ENCODE results near the gene SNCA.

The SNCA gene

DNA sequence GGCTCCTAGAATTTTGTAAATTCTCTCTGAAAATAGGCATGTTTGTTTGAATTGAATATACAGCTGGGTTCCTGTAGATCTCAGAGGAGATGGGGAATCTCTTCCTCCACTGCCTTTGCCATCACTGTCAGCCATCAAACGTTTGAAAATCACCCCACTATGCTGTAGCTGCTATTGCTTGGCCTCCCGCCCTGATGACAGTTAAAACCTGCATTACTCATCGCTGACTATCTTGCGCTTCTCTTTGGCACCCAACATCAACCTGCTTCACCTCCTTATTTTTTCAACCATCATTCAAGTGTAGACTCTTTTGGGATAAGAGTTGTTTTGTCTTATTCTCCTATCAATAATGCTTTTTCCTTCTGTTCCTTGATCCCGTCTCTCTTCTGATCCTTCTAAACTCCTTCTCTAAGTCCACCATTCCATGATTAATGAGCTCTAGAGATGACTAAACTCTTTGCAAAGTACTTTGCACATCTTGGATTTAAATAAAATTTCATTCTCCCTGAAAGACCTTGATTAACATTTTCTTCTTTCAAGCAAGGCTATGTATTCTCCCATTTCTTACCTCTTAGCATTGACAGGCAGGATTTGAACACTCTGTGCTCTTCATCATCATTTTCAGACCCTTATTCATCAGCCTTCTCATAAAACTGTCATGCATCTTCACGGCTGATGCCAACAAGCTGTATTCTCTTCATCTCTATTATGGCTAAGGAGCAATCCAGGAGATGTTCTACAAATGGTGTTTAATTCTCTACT lies 133.0 kb downstream of the SNCA start:
- no peak for DNase-seq

DNA sequence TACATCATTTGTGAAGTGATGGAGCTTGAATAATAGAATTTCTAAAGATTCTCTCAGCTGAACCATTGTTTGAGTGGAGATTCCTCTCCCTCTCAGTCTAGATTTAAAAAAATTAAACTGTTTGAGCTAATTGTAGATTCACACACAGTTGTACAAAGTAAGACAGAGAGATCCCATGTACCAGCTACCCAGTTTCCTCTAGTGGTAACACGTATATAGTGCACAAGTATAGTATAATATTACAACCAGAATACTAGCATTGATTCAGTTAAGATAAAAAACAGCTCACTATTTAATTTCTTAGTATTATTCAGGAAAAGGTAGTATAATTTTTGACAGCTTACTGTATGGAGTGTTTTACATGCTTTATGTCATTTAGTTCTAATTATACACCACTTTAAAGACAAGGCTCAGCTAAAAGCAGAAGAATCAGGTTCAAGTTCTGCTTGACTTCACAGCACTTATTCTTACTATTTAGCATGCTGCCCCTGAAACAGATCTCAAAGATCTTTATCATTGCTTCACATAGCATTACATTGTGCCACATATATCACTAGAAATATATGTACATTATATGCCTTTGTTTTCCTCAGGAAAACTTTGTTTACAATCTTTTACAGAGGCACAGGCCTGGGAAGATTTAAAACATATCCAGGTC lies 136.1 kb downstream of the SNCA start:
- DNase-seq = no peak

- no peak for DNase-seq
Observed at GRCh38 chr4:89685690-89686089, 151.3 kb downstream of the SNCA start.

- DNase-seq = no peak
Observed at GRCh38 chr4:89685277-89685676, 151.7 kb downstream of the SNCA start.

- DNase-seq = no peak
Observed at GRCh38 chr4:89684536-89684935, 152.4 kb downstream of the SNCA start.

- no peak for DNase-seq
Observed at GRCh38 chr4:89682808-89683207, 154.2 kb downstream of the SNCA start.

- no peak for DNase-seq
Observed at GRCh38 chr4:89681671-89682070, 155.3 kb downstream of the SNCA start.

GRCh38 chr4:89681219-89681618 lies 155.7 kb downstream of the SNCA start:
- DNase-seq = no peak

GRCh38 chr4:89674876-89675459 lies 162.0 kb downstream of the SNCA start:
- DNase-seq = no peak
